BLaER1 treated with 17β-estradiol and CSF1 and Interleukin-3, amounts not matched to agents 10 nM and 100 nM (cell line): ENCODE measurements around the gene MEF2C.
A peak's percentile ranks its signal among the peaks of the same experiment; 100 is the strongest.

ENCODE experiments used
- H3K27ac ChIP-seq, 11 experiments: shearing (Covaris generic); formaldehyde crosslinking; 2 replicates each; pipeline ENCODE4 v1.8.1; 2022
- H3K27me3 ChIP-seq, 11 experiments: shearing (Covaris generic); formaldehyde crosslinking; 2 replicates each; pipeline ENCODE4 v1.8.1; 2022
- H3K36me3 ChIP-seq, 11 experiments: shearing (Covaris generic); formaldehyde crosslinking; 2 replicates each; pipeline ENCODE4 v1.8.1; 2022
- H3K4me1 ChIP-seq, 10 experiments: shearing (Covaris generic); formaldehyde crosslinking; 2 replicates each; pipeline ENCODE4 v1.8.1; 2022
- H3K4me2 ChIP-seq, 11 experiments: shearing (Covaris generic); formaldehyde crosslinking; 2 replicates each; pipeline ENCODE4 v1.8.1; 2022
- H3K4me3 ChIP-seq, 10 experiments: shearing (Covaris generic); formaldehyde crosslinking; 2 replicates each; pipeline ENCODE4 v1.8.1; 2022
- H3K9ac ChIP-seq, 11 experiments: shearing (Covaris generic); formaldehyde crosslinking; 2 replicates each; pipeline ENCODE4 v1.8.1; 2022
- H3K9me3 ChIP-seq, 11 experiments: shearing (Covaris generic); formaldehyde crosslinking; replicated peaks in 1 of 11; 2 replicates each; pipeline ENCODE4 v1.8.1; 2022
- H4K20me1 ChIP-seq, 11 experiments: shearing (Covaris generic); formaldehyde crosslinking; 2 replicates each; pipeline ENCODE4 v1.8.1; 2022
- Cebpa-rat ChIP-seq, 11 experiments: shearing (Covaris generic); IDR thresholded peaks; 2 replicates each; pipeline ENCODE4 v1.8.1; 2022

MEF2C gene

DNA sequence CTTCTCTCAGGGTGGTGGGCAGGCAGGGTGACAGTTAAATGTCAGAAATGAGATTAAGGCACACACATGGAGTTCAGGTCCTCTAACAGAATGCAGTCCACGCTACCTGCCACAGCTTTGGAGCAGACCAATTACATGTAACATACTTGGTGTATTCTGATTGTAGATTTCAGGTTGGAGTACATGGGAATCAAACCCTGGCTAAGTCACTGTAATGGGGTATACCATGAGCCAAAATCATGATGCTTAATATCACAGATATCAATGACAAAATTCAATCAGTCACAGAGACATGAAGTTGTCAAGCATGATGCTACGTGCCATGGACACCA is 48.9 kb downstream of the MEF2C start:
- TF ChIP-seq Cebpa-rat (IDR thresholded peaks at IDR 0.05) = no peak
- peaks cover 6 to 43% (median 27%) of the 10 kb centered on the region in 11 experiments; a peak in 15 of 22 replicates for H3K36me3 ChIP-seq
- H3K9ac ChIP-seq = peak overlapping the region; percentile 18 to 75 (median 56); a peak in 20 of 22 replicates
- peak overlapping the region; percentile 71 to 99 (median 95) for H3K27ac ChIP-seq
- H3K27me3 ChIP-seq = no peaks in the 10 kb centered on the region
- peaks cover 74 to 99% (median 96%) of the 10 kb centered on the region in 10 experiments for H3K4me1 ChIP-seq
- H3K4me2 ChIP-seq = peak overlapping the region; percentile 55 to 100 (median 84)
- peaks cover 0 to 56% (median 4%) of the 10 kb centered on the region in 11 experiments; a peak in 9 of 22 replicates for H4K20me1 ChIP-seq
- no peaks in the 10 kb centered on the region for H3K9me3 ChIP-seq
- peak overlapping the region in 9 of 10 experiments; percentile 6 to 46 (median 35); a peak in 11 of 20 replicates for H3K4me3 ChIP-seq

DNA sequence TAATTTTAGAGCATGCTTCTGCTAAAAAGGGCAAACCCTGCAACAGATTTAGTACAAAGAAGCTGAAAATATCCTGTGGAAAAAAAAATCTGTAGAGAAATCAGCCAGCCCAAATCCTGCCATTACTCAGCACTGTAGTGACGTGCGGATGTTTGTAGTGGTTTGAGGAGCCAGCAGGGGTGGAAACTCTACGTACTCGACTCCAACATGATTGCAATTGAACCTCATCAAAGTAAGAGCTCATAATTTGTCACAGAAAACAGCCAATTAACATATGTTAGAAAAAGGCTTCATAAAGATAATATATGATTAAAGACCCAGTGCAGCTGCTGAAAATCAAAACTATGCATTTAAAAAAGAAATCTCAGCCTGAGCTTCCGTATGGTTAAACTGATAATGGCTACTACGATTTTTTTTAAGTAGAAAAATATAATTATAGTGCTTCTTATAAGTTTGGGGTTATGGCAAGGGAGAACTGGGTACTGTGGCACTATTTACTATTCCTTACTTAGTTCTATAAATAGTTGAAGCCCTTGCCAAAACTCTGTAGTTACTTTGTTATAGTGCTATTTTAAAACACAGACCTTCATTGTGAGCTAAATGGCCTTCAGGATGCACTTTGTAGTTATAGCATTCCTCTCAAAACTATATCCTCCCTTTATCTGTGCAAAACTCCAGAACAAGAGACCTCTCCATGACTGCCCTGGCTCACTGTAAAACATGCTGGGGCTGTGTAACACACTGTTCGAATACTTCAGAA is 49.4 kb downstream of the MEF2C start:
- TF ChIP-seq Cebpa-rat (IDR thresholded peaks at IDR 0.05) = no peak
- H4K20me1 ChIP-seq = peaks cover 0 to 51% (median 4%) of the 10 kb centered on the region in 11 experiments; a peak in 9 of 22 replicates
- peak overlapping the region; percentile 71 to 99 (median 95) for H3K27ac ChIP-seq
- H3K9me3 ChIP-seq = no peaks in the 10 kb centered on the region
- peak overlapping the region in 9 of 10 experiments; percentile 6 to 46 (median 35); a peak in 14 of 20 replicates for H3K4me3 ChIP-seq
- peak overlapping the region; percentile 55 to 100 (median 84) for H3K4me2 ChIP-seq
- H3K4me1 ChIP-seq = peaks cover 79 to 99% (median 97%) of the 10 kb centered on the region in 10 experiments
- H3K36me3 ChIP-seq = peaks cover 6 to 39% (median 27%) of the 10 kb centered on the region in 11 experiments; a peak in 15 of 22 replicates
- no peaks in the 10 kb centered on the region for H3K27me3 ChIP-seq
- H3K9ac ChIP-seq = peak overlapping the region; percentile 18 to 75 (median 56); a peak in 20 of 22 replicates

DNA sequence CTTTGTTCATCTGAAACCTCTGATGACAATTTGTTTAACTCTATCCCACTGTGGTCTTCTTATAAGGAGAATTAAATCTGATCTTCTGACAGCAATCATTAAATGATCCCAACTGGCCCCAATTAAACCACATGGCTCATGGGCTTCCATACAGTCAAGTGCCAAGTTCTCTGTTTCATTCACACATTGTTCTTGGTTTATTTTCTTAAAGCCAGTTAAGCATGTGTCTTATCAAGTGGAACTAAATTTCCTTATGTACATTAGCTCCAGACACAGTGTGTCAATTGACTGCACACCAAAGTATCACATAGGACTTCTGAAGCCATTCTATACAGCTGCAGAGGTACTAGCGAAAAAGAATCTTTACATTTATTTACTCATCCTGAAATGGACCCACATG is 51.2 kb downstream of the MEF2C start:
- H3K4me3 ChIP-seq = peak overlapping the region in 1 of 10 experiments; percentile 49; a peak in 2 of 20 replicates
- no peaks in the 10 kb centered on the region; a peak in 1 of 22 replicates for H3K27me3 ChIP-seq
- peaks cover 0 to 36% (median 4%) of the 10 kb centered on the region in 11 experiments; a peak in 9 of 22 replicates for H4K20me1 ChIP-seq
- peak overlapping the region; percentile 71 to 99 (median 95); a peak in 20 of 22 replicates for H3K27ac ChIP-seq
- H3K4me1 ChIP-seq = peaks cover 80 to 97% (median 88%) of the 10 kb centered on the region in 10 experiments
- H3K9ac ChIP-seq = peak overlapping the region in 5 of 11 experiments; percentile 40 to 94 (median 59); a peak in 9 of 22 replicates
- peak overlapping the region; percentile 63 to 100 (median 84) for H3K4me2 ChIP-seq
- TF ChIP-seq Cebpa-rat (IDR thresholded peaks at IDR 0.05) = no peak
- H3K36me3 ChIP-seq = peaks cover 6 to 22% (median 18%) of the 10 kb centered on the region in 11 experiments; a peak in 14 of 22 replicates
- H3K9me3 ChIP-seq = no peaks in the 10 kb centered on the region

DNA sequence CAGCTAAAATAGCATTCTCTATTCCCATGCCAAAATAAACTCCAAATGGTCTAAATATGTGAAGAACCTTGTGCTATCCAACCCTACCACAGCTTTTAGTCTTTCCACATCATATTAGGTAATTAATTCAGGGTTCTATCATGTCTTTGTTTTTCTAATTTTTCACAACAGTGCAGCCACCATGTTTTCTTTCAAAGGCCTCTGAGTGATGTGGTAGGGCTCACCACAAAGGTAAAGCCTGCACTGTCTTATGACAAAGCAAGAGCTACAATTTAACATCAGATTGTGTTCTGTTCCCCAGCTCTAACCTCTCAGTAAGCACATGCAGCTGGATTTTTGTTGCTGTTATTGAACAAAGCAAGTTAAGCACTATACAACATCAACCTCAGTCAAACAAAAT is 52.4 kb downstream of the MEF2C start:
- peak overlapping the region; percentile 37 to 80 (median 47); a peak in 16 of 20 replicates for H3K4me3 ChIP-seq
- no peak for TF ChIP-seq Cebpa-rat (IDR thresholded peaks at IDR 0.05)
- peaks cover 75 to 99% (median 85%) of the 10 kb centered on the region in 10 experiments for H3K4me1 ChIP-seq
- H3K36me3 ChIP-seq = peaks cover 0 to 15% (median 8%) of the 10 kb centered on the region in 11 experiments; a peak in 13 of 22 replicates
- H4K20me1 ChIP-seq = peaks cover 0 to 28% (median 0%) of the 10 kb centered on the region in 11 experiments; a peak in 9 of 22 replicates
- H3K27ac ChIP-seq = peak overlapping the region; percentile 90 to 99 (median 96)
- no peaks in the 10 kb centered on the region; a peak in 1 of 22 replicates for H3K27me3 ChIP-seq
- H3K9me3 ChIP-seq = no peaks in the 10 kb centered on the region
- H3K9ac ChIP-seq = peak overlapping the region; percentile 66 to 95 (median 88); a peak in 21 of 22 replicates
- peak overlapping the region; percentile 75 to 100 (median 86) for H3K4me2 ChIP-seq

DNA sequence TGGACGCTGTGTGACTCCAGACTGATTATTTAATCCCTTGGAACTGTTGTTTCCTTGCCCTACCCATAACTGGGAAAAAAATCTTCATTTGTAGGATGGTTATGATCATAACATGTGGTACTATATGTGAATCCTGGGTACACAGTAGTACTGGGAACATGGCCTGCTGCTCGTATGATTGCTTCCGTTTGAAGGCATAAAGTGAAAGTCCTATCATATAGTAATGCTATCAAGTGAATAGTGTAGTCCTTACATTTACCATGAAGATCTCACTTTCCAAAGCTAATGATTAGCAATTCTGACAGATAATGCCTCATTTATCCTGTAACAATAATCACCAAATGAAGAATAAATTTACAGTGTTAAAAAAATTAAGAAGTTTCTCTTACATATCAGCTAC is 53.2 kb downstream of the MEF2C start:
- Histone ChIP-seq H3K27me3 (no peaks in the 10 kb centered on the region; a peak in 1 of 22 replicates), H3K36me3 (peaks cover 0 to 7% (median under 1%) of the 10 kb centered on the region in 11 experiments; a peak in 8 of 22 replicates), H3K9ac (peak overlapping the region; percentile 66 to 95 (median 88)), H3K4me2 (peak overlapping the region; percentile 75 to 100 (median 86)), H3K4me3 (peak overlapping the region; percentile 37 to 80 (median 47)), H3K27ac (peak overlapping the region; percentile 90 to 99 (median 96)), H4K20me1 (peaks cover 0 to 21% (median 0%) of the 10 kb centered on the region in 11 experiments; a peak in 8 of 22 replicates), H3K4me1 (peaks cover 67 to 98% (median 80%) of the 10 kb centered on the region in 10 experiments), H3K9me3 (no peaks in the 10 kb centered on the region)
- TF ChIP-seq Cebpa-rat (IDR thresholded peaks at IDR 0.05) = no peak

DNA sequence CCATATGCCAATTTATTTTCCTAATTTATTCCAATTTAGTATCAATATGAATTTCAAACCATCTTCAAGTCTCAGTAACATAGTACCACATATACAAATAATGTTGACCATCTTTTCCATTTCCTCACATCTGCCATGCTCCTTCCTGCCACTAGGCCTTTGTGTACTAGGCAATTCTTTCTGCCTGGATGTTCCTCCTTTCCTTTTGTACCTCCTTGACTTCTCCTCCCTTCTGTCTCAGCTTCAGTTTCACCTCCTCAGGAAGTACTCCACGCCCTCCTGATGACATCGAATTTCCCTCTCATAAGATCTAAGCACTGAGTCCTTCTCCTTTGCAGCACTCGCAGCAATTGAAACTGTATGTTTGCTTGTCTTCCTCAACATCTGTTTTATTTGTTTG is 53.9 kb downstream of the MEF2C start:
- peaks cover 0 to 7% (median 0%) of the 10 kb centered on the region in 11 experiments; a peak in 7 of 22 replicates for H3K36me3 ChIP-seq
- H3K27me3 ChIP-seq = no peaks in the 10 kb centered on the region; a peak in 1 of 22 replicates
- no peaks in the 10 kb centered on the region for H3K9me3 ChIP-seq
- H4K20me1 ChIP-seq = peaks cover 0 to 17% (median 0%) of the 10 kb centered on the region in 11 experiments; a peak in 8 of 22 replicates
- H3K4me2 ChIP-seq = peak overlapping the region; percentile 75 to 100 (median 86)
- no peak for TF ChIP-seq Cebpa-rat (IDR thresholded peaks at IDR 0.05)
- H3K27ac ChIP-seq = peak overlapping the region; percentile 90 to 99 (median 96)
- H3K9ac ChIP-seq = peak overlapping the region; percentile 74 to 95 (median 88); a peak in 21 of 22 replicates
- H3K4me3 ChIP-seq = peak overlapping the region; percentile 37 to 90 (median 47); a peak in 14 of 20 replicates
- H3K4me1 ChIP-seq = peaks cover 59 to 98% (median 74%) of the 10 kb centered on the region in 10 experiments

DNA sequence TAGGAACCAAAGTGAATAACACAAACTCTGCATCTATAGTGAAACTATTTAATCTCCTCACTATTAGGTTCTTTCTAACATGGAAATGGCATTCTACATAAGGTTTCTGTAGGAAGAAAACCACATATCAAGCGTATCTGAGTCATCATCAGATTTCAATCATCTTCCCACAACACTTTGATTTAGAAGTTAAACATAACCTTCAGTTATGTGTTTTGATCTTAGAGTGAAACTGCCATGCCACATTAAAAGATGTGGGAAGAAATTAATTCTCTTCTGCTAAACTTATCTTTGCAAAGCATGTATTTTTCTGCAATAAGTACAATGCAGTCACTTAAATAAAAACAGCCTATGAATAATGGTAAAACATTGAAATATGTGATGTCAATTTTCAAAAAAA is 55.0 kb downstream of the MEF2C start:
- Histone ChIP-seq H3K27ac (peak overlapping the region; percentile 90 to 99 (median 96)), H3K9me3 (no peaks in the 10 kb centered on the region), H3K4me3 (peak overlapping the region; percentile 15 to 90 (median 38); a peak in 12 of 20 replicates), H3K4me2 (peak overlapping the region; percentile 75 to 100 (median 86); a peak in 21 of 22 replicates), H3K36me3 (peaks cover 1 to 11% (median 7%) of the 10 kb centered on the region in 11 experiments; a peak in 16 of 22 replicates), H4K20me1 (peaks cover 0 to 11% (median 0%) of the 10 kb centered on the region in 11 experiments; a peak in 1 of 22 replicates), H3K27me3 (no peaks in the 10 kb centered on the region; a peak in 1 of 22 replicates), H3K9ac (peak overlapping the region; percentile 61 to 95 (median 88); a peak in 19 of 22 replicates), H3K4me1 (peaks cover 49 to 88% (median 63%) of the 10 kb centered on the region in 10 experiments)
- no peak for TF ChIP-seq Cebpa-rat (IDR thresholded peaks at IDR 0.05)
